GM13977 (cell line): Measurements from ENCODE around the gene TXNDC11.

Experiments
- DNase-seq: peaks from one replicate; pipeline ENCODE4 v3.0.0; 2012; ENCODE audit warnings: low spot score
- CTCF ChIP-seq: IDR thresholded peaks from 2 replicates; pipeline ENCODE4 v1.5.1; 2012; ENCODE audit warnings: mild to moderate bottlenecking, control low read depth; ENCODE audit not compliant: insufficient read depth; ENCODE audit errors: extremely low read depth, missing control alignments
- in situ Hi-C: fragments of 300-500 bp; cut with MboI; formaldehyde crosslinking; loops from one replicate; pipeline ENCODE4 v1.12.0; 2022; ENCODE audit warnings: low sequenced_read_pairs, low pct_unique_long_range_greater_than_20kb, mixed read lengths, inconsistent platforms; ENCODE audit not compliant: unreplicated experiment

The TXNDC11 gene

GRCh38 chr16:11726008-11726407 lies 16.6 kb downstream of the TXNDC11 start:
- in situ Hi-C loops: no loop called here
- TF ChIP-seq CTCF: no peak
- DNase-seq: no peak

- DNase-seq: no peak
- no peak for TF ChIP-seq CTCF
- in situ Hi-C loops: no loop called here
Measured at GRCh38 chr16:11725457-11725856, 17.2 kb downstream of the TXNDC11 start.

GRCh38 chr16:11722468-11722808 lies 20.2 kb downstream of the TXNDC11 start:
- in situ Hi-C loops: loop anchor here (25.0 kb wide), 2 partner anchors 310 to 760 kb away; no protein-coding TSS in a partner anchor
- no peak for DNase-seq
- no peak for TF ChIP-seq CTCF

- no peak for DNase-seq
- TF ChIP-seq CTCF: no peak
- in situ Hi-C loops: loop anchor here (25.0 kb wide), 2 partner anchors 310 to 760 kb away; no protein-coding TSS in a partner anchor
Measured at GRCh38 chr16:11721781-11722467, 20.7 kb downstream of the TXNDC11 start.

GRCh38 chr16:11719762-11720161 lies 22.9 kb downstream of the TXNDC11 start:
- no peak for TF ChIP-seq CTCF
- in situ Hi-C loops: loop anchor here (25.0 kb wide), 2 partner anchors 307 to 757 kb away; no protein-coding TSS in a partner anchor
- no peak for DNase-seq

- no peak for DNase-seq
- TF ChIP-seq CTCF: no peak
- in situ Hi-C loops: loop anchor here (25.0 kb wide), 2 partner anchors 307 to 757 kb away; no protein-coding TSS in a partner anchor
Measured at GRCh38 chr16:11719171-11719570, 23.5 kb downstream of the TXNDC11 start.
